BE2C (cell line): ENCODE measurements around the gene TMEM187.

Experiments used
- DNase-seq: peaks from one replicate; pipeline ENCODE4 v3.0.0-alpha.2; 2020
- H3K27me3 ChIP-seq: fragments of 250-450 bp; sonication (Bioruptor Pico); 2 replicates; pipeline ENCODE4 v1.5.1; 2020; ENCODE audit warnings: mild to moderate bottlenecking
- H3K36me3 ChIP-seq: fragments of 250-450 bp; sonication (Bioruptor Pico); 2 replicates; pipeline ENCODE4 v1.5.1; 2020; ENCODE audit warnings: mild to moderate bottlenecking
- H3K4me1 ChIP-seq: fragments of 250-450 bp; sonication (Bioruptor Pico); 2 replicates; pipeline ENCODE4 v1.5.1; 2020
- H3K4me3 ChIP-seq: 2 replicates; pipeline ENCODE4 v1.5.1; 2011; ENCODE audit warnings: low read depth, low read length
- H3K9me3 ChIP-seq: fragments of 250-450 bp; sonication (Bioruptor Pico); 2 replicates; pipeline ENCODE4 v1.5.1; 2020
- TF ChIP-seq, protein P1 (sequence below): IDR thresholded peaks from 2 replicates; pipeline ENCODE4 v1.5.1; 2012; ENCODE audit warnings: mild to moderate bottlenecking, low read depth, low read length

TMEM187 gene

DNA sequence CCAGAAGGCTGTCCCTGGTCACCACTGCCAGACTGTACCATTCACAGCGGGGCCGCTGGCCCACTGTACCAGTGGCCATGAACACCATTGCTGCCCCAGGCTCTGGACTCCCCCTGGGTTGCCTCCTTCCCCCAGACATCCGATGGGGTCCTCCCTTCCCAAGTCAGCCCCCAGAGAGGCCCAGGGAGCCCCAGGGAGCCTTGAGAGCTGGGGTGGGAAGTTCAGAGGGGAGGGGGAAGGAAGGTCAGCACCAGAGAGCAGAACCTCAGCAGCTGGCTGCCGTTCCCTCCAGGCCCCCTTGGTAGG lies 46.0 kb upstream of the TMEM187 start:
- H3K36me3 ChIP-seq = peaks cover 16% of the 10 kb centered on the region
- TF ChIP-seq, protein P1, sequence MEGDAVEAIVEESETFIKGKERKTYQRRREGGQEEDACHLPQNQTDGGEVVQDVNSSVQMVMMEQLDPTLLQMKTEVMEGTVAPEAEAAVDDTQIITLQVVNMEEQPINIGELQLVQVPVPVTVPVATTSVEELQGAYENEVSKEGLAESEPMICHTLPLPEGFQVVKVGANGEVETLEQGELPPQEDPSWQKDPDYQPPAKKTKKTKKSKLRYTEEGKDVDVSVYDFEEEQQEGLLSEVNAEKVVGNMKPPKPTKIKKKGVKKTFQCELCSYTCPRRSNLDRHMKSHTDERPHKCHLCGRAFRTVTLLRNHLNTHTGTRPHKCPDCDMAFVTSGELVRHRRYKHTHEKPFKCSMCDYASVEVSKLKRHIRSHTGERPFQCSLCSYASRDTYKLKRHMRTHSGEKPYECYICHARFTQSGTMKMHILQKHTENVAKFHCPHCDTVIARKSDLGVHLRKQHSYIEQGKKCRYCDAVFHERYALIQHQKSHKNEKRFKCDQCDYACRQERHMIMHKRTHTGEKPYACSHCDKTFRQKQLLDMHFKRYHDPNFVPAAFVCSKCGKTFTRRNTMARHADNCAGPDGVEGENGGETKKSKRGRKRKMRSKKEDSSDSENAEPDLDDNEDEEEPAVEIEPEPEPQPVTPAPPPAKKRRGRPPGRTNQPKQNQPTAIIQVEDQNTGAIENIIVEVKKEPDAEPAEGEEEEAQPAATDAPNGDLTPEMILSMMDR = no peak
- H3K4me3 ChIP-seq = 0 out of 2 replicates have a peak overlapping the region, but pooled peaks have one; percentile 8
- H3K9me3 ChIP-seq = no peaks in the 10 kb centered on the region
- no peaks in the 10 kb centered on the region for H3K27me3 ChIP-seq
- no peak for DNase-seq
- peaks cover 32% of the 10 kb centered on the region for H3K4me1 ChIP-seq

DNA sequence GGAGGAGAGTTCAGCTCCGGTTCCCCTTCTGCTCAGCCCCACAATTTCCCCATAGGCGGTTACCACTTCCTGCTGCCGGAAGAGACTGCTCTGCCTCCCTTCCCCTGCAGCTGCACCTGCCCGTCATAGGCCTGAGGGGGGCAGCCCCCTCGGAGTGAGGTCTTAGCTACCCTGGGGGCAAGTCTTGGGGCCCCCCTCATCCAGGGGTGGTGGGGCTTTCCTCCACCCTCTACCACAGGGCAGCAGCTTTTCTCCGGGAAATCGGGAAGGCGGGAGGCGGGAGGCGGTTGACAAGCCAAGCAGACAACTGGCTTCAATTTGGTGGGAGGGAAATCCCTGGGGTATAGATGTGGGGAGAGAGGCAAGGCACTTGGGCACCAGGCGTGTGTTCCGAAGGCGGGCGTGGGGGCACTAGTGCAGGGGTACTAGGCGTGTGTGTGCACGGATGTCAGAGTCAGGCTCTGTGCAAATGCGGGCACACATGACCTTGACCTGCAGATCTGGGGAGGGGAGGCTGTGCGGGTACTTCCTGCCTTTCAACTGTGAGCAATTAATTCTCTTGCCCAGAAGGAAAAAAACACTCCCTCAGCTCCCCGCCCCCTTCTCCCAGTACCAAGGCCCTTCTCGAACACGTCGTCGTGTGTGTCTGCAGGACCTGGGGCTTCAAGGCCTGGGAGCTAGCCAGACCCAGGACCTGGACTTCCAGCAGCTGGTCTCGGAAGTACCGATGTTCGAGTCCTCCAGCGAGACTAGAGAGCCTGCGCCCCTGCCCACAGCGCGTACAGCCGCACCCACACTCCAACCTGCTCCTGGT lies 45.5 kb upstream of the TMEM187 start:
- peaks cover 27% of the 10 kb centered on the region for H3K4me1 ChIP-seq
- H3K36me3 ChIP-seq = peaks cover 21% of the 10 kb centered on the region
- peak; percentile 70 for DNase-seq
- no peaks in the 10 kb centered on the region for H3K9me3 ChIP-seq
- H3K27me3 ChIP-seq = no peaks in the 10 kb centered on the region
- peak overlapping the region; percentile 64 for H3K4me3 ChIP-seq
- TF ChIP-seq, protein P1 = no peak

DNA sequence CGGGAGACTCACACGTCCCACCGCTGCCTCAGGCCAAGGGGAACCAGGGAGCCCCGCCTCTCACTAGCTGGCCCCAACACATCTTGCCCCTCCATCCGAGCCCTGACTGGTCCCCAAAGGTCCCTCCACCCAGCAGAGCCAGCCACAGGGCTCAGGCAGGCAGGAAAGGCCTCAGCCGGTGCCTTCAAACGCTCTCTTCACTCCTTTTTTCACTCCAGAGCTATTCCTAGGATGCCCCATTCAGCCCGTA lies 45.0 kb upstream of the TMEM187 start:
- no peak for DNase-seq
- Histone ChIP-seq H3K9me3 (no peaks in the 10 kb centered on the region), H3K4me1 (peaks cover 23% of the 10 kb centered on the region), H3K4me3 (peak overlapping the region; percentile 64), H3K27me3 (no peaks in the 10 kb centered on the region), H3K36me3 (peaks cover 27% of the 10 kb centered on the region)
- TF ChIP-seq, protein P1 = no peak

DNA sequence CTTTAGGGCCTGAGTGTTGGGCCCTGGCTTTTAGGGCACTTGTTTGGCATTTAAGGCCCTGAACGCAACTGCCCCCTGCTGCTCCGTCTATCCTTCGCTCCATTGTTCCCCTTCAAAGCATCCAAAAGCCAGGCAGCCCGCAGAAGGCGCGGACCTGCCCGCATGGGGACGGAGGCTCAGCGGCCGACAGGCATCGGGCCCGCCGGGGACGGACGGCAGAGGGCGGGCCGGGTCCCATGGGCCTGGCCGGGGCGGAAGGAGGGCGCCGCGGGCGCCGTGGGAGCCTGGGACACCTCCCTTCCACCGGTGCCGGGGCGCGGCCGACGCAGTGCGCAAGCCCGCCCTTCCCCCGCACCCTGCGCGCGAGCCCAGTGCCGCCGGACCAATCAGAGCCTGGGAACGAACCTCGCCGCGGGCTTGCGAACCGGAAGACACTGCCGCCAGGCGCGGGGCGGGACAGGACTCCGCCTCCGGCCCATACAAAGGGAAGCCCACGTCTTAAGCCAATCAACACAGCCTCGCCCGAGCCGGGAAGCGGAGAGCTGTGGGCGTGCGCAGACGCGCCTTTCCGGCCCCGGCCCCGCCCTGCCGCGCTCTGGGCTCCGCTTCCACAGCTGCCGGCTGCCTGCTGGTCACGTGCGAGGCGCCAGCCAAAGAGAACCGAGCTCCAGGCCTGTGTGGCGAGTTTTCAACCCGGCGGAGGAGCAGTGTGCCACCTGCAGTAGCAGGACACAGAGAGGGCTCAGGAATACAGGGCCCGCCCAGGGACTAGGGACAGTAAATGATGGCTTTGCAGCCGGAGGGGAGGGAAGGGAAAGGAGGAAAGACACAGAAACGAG lies 44.4 kb upstream of the TMEM187 start:
- Histone ChIP-seq H3K4me3 (peak overlapping the region; percentile 64), H3K4me1 (peaks cover 20% of the 10 kb centered on the region), H3K36me3 (peaks cover 30% of the 10 kb centered on the region), H3K9me3 (no peaks in the 10 kb centered on the region), H3K27me3 (no peaks in the 10 kb centered on the region)
- TF ChIP-seq, protein P1 = peak; percentile 30
- DNase-seq = peak; percentile 94

DNA sequence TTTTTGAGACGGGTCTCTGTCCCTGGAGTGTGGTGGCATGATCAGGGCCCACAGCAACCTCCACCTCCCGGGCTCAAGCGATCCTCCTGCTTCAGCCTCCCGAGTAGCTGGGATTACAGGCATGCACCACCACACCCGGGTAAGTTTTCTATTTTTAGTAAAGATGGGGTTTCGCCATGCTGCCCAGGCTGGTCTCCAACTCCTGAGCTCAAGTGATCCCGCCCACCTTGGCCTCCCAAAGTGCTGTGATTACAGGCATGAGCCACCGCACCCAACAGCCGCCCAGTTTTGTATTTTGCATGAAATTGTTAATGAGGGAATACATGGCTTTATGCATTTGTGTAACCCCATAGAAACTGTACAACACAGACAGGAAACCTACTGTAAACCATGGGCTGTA lies 43.7 kb upstream of the TMEM187 start:
- peaks cover 32% of the 10 kb centered on the region for H3K36me3 ChIP-seq
- TF ChIP-seq, protein P1 = no peak
- H3K4me3 ChIP-seq = no peak overlapping the region

DNA sequence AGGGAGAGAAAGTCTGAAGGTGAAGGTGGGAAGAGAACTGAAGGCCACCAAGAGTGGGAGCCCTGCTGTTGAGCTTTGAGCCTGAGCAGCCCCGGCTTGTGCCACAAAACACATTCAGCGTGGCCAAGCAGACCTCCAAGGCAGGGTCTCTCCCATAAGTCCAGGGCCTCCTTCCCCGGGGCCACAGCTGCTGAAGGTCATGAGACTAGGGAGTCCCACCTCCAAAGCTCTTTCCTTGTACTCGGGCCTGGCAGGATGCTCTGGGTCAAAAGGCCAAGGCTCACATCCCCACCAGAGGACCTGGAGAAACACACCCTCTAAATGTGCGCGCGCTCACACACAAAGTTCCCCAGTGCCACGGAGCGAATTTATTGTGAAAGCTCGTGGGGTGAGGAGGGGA lies 43.0 kb upstream of the TMEM187 start:
- DNase-seq = no peak
- TF ChIP-seq, protein P1 = no peak
- Histone ChIP-seq H3K27me3 (no peaks in the 10 kb centered on the region), H3K36me3 (peaks cover 32% of the 10 kb centered on the region), H3K4me3 (no peak overlapping the region), H3K4me1 (peaks cover 10% of the 10 kb centered on the region), H3K9me3 (no peaks in the 10 kb centered on the region)

More for the DNA sequence above, 43.7 kb upstream of the TMEM187 start:
- no peaks in the 10 kb centered on the region for H3K9me3 ChIP-seq
- no peaks in the 10 kb centered on the region for H3K27me3 ChIP-seq
- DNase-seq = no peak
- peaks cover 13% of the 10 kb centered on the region for H3K4me1 ChIP-seq
